HEK293 (cell line): ENCODE measurements around the gene DOCK8.

ENCODE experiments used
- CTCF ChIA-PET: fragments of 350-600 bp; formaldehyde crosslinking; extraction: SDS; loops from one replicate; lab custom pipeline; 2021; ENCODE audit warnings: antibody characterized with exemption; lab: Yijun Ruan, JAX
- POLR2A ChIA-PET: fragments of 300-600 bp; formaldehyde crosslinking; extraction: SDS; loops from one replicate; lab custom pipeline; 2020; ENCODE audit warnings: antibody characterized with exemption, inconsistent platforms; lab: Yijun Ruan, JAX
- H3K27ac ChIP-seq: fragments of 200-500 bp; sonication (Bioruptor generic); 2 replicates; pipeline ENCODE4 v1.5.1; 2014; ENCODE audit warnings: low read depth, low read length, control low read depth, inconsistent platforms; ENCODE audit errors: extremely low read depth
- H3K36me3 ChIP-seq, 2 experiments: fragments of 200-500 bp in 1 of 2; sonication (Bioruptor generic) in 1 of 2; 1 replicate in 1 of 2; 2 replicates in 1 of 2; pipeline ENCODE4 v1.5.1; 2014 to 2017; ENCODE audit warnings: inconsistent platforms in 2 of 2, low read length in 2 of 2; ENCODE audit not compliant: control insufficient read depth in 2 of 2, insufficient read depth in 1 of 2
- H3K4me1 ChIP-seq: fragments of 200-500 bp; sonication (Bioruptor generic); 2 replicates; pipeline ENCODE4 v1.5.1; 2014; ENCODE audit warnings: mild to moderate bottlenecking, low read length, inconsistent platforms; ENCODE audit not compliant: control insufficient read depth, insufficient read depth
- H3K4me3 ChIP-seq: 2 replicates; pipeline ENCODE4 v1.5.1; 2011; ENCODE audit warnings: low read depth, mild to moderate bottlenecking, control low read depth, low read length, moderate library complexity
- H3K9me3 ChIP-seq: fragments of 200-500 bp; sonication (Bioruptor generic); 2 replicates; pipeline ENCODE4 v1.5.1; 2014; ENCODE audit warnings: low read depth, low read length, inconsistent platforms; ENCODE audit not compliant: control insufficient read depth, insufficient read depth
- AEBP2 ChIP-seq: fragments of 450-650 bp; formaldehyde crosslinking; IDR thresholded peaks from 2 replicates; pipeline ENCODE4 v1.5.1; 2016; ENCODE audit warnings: missing biosample characterization, missing genetic modification characterization, borderline replicate concordance
- ATF2 ChIP-seq: fragments of 450-650 bp; formaldehyde crosslinking; IDR thresholded peaks from 2 replicates; pipeline ENCODE4 v1.5.1; 2016; ENCODE audit warnings: missing biosample characterization, missing genetic modification characterization, low read depth
- CTCF ChIP-seq: fragments of 450-650 bp; formaldehyde crosslinking; IDR thresholded peaks from 2 replicates; pipeline ENCODE4 v1.5.1; 2016; ENCODE audit warnings: missing biosample characterization, missing genetic modification characterization
- KLF8 ChIP-seq: fragments of 450-650 bp; formaldehyde crosslinking; IDR thresholded peaks from 2 replicates; pipeline ENCODE4 v1.5.1; 2016; ENCODE audit warnings: missing biosample characterization, missing genetic modification characterization
- OVOL3 ChIP-seq: fragments of 450-650 bp; formaldehyde crosslinking; IDR thresholded peaks from 2 replicates; pipeline ENCODE4 v1.5.1; 2016; ENCODE audit warnings: missing biosample characterization, missing genetic modification characterization
- TSHZ1 ChIP-seq: fragments of 450-650 bp; formaldehyde crosslinking; IDR thresholded peaks from 2 replicates; pipeline ENCODE4 v1.5.1; 2016; ENCODE audit warnings: missing biosample characterization, missing genetic modification characterization, borderline replicate concordance
- ZBTB7A ChIP-seq: fragments of 450-650 bp; formaldehyde crosslinking; IDR thresholded peaks from 2 replicates; pipeline ENCODE4 v1.5.1; 2016; ENCODE audit warnings: low read depth, missing biosample characterization, missing genetic modification characterization
- ZEB2 ChIP-seq: fragments of 450-650 bp; formaldehyde crosslinking; IDR thresholded peaks from 2 replicates; pipeline ENCODE4 v1.5.1; 2016; ENCODE audit warnings: missing biosample characterization, missing genetic modification characterization
- ZFP3 ChIP-seq: fragments of 450-650 bp; formaldehyde crosslinking; IDR thresholded peaks from 2 replicates; pipeline ENCODE4 v1.5.1; 2016; ENCODE audit warnings: low read depth, missing biosample characterization, missing genetic modification characterization
- ZNF138 ChIP-seq: fragments of 450-650 bp; formaldehyde crosslinking; IDR thresholded peaks from 2 replicates; pipeline ENCODE4 v1.5.1; 2016; ENCODE audit warnings: missing biosample characterization, missing genetic modification characterization, borderline replicate concordance
- ZNF155 ChIP-seq: fragments of 450-650 bp; formaldehyde crosslinking; IDR thresholded peaks from 2 replicates; pipeline ENCODE4 v1.5.1; 2016; ENCODE audit warnings: missing biosample characterization, missing genetic modification characterization
- ZNF214 ChIP-seq: fragments of 450-650 bp; formaldehyde crosslinking; IDR thresholded peaks from 2 replicates; pipeline ENCODE4 v1.5.1; 2017; ENCODE audit warnings: missing biosample characterization, mild to moderate bottlenecking, missing genetic modification characterization, borderline replicate concordance
- ZNF223 ChIP-seq: fragments of 450-650 bp; formaldehyde crosslinking; IDR thresholded peaks from 2 replicates; pipeline ENCODE4 v1.5.1; 2016; ENCODE audit warnings: missing biosample characterization, missing genetic modification characterization
- ZNF248 ChIP-seq: fragments of 450-650 bp; formaldehyde crosslinking; IDR thresholded peaks from 2 replicates; pipeline ENCODE4 v1.5.1; 2017; ENCODE audit warnings: missing biosample characterization, missing genetic modification characterization
- ZNF561 ChIP-seq: fragments of 450-650 bp; IDR thresholded peaks from 2 replicates; pipeline ENCODE4 v1.5.1; 2018; ENCODE audit warnings: missing biosample characterization, missing genetic modification characterization, borderline replicate concordance
- ZNF596 ChIP-seq: fragments of 450-650 bp; IDR thresholded peaks from 2 replicates; pipeline ENCODE4 v1.5.0; 2018; ENCODE audit warnings: missing biosample characterization, mild to moderate bottlenecking, missing genetic modification characterization, moderate library complexity
- ZNF629 ChIP-seq: fragments of 450-650 bp; formaldehyde crosslinking; IDR thresholded peaks from 2 replicates; pipeline ENCODE4 v1.5.1; 2017; ENCODE audit warnings: missing biosample characterization, missing genetic modification characterization
- ZNF658 ChIP-seq: fragments of 450-650 bp; formaldehyde crosslinking; IDR thresholded peaks from 2 replicates; pipeline ENCODE4; 2016; ENCODE audit warnings: missing biosample characterization, missing genetic modification characterization
- ZSCAN18 ChIP-seq: fragments of 450-650 bp; formaldehyde crosslinking; IDR thresholded peaks from 2 replicates; pipeline ENCODE4 v1.5.1; 2016; ENCODE audit warnings: missing biosample characterization, missing genetic modification characterization
- ZSCAN4 ChIP-seq: fragments of 450-650 bp; formaldehyde crosslinking; IDR thresholded peaks from 2 replicates; pipeline ENCODE4 v1.5.1; 2017; ENCODE audit warnings: missing biosample characterization, missing genetic modification characterization
- ZXDB ChIP-seq: fragments of 450-650 bp; formaldehyde crosslinking; IDR thresholded peaks from 2 replicates; pipeline ENCODE4 v1.5.1; 2016; ENCODE audit warnings: missing biosample characterization, missing genetic modification characterization

The DOCK8 gene

GRCh38 chr9:351916-352315, 137.3 kb downstream of the DOCK8 start:
- no peak overlapping the region for H3K27ac ChIP-seq
- no peak for TF ChIP-seq ZNF214 (tag by site-specific recombination)
- TF ChIP-seq ZNF629 (tag by site-specific recombination): no peak
- TF ChIP-seq ZNF658 (tag by site-specific recombination): no peak
- TF ChIP-seq ZEB2 (tag by site-specific recombination): no peak
- TF ChIP-seq ZNF561: no peak
- no peak for TF ChIP-seq ZFP3
- no peak for TF ChIP-seq TSHZ1 (tag by site-specific recombination)
- TF ChIP-seq OVOL3 (tag by site-specific recombination): no peak
- TF ChIP-seq ZNF138: no peak
- no peak for TF ChIP-seq ZXDB (tag by site-specific recombination)
- no peak for TF ChIP-seq ZSCAN18 (tag by site-specific recombination)
- TF ChIP-seq ATF2 (tag by site-specific recombination): no peak
- TF ChIP-seq ZNF596 (tag by site-specific recombination): no peak
- TF ChIP-seq ZNF223: no peak
- no peaks in the 10 kb centered on the region for H3K9me3 ChIP-seq
- POLR2A ChIA-PET: no interaction called here
- CTCF ChIA-PET: no interaction called here
- no peak overlapping the region for H3K4me3 ChIP-seq
- no peaks in the 10 kb centered on the region for H3K4me1 ChIP-seq
- H3K36me3 ChIP-seq: no peaks in the 10 kb centered on the region

GRCh38 chr9:353077-353476, 138.4 kb downstream of the DOCK8 start:
- POLR2A ChIA-PET: no interaction called here
- TF ChIP-seq ZNF248 (tag by site-specific recombination) (no peak), ZNF155 (no peak), TSHZ1 (tag by site-specific recombination) (no peak), KLF8 (tag by site-specific recombination) (no peak), ZSCAN4 (tag by site-specific recombination) (no peak), CTCF (no peak), ZBTB7A (no peak), AEBP2 (tag by site-specific recombination) (no peak)

More at GRCh38 chr9:353077-353476, 138.4 kb downstream of the DOCK8 start:
- Histone ChIP-seq H3K4me1 (no peaks in the 10 kb centered on the region), H3K27ac (no peak overlapping the region), H3K36me3 (no peaks in the 10 kb centered on the region), H3K9me3 (no peaks in the 10 kb centered on the region), H3K4me3 (no peak overlapping the region)
- CTCF ChIA-PET: interaction anchor here (1.3 kb wide), 1 partner anchor 537 kb away, joined by 3 read pairs; no protein-coding TSS in a partner anchor
